GM19043 (cell line): ENCODE data around the gene C19orf38.

Experiments used
- ATAC-seq: cut with Tn5 transposase; IDR thresholded peaks from one replicate; pipeline ENCODE4 v1.9.1; 2021; ENCODE audit warnings: low read depth; ENCODE audit not compliant: unreplicated experiment

C19orf38 gene

GRCh38 chr19:10895920-10896319 lies 47.7 kb downstream of the C19orf38 start:
- no peak for ATAC-seq

DNA sequence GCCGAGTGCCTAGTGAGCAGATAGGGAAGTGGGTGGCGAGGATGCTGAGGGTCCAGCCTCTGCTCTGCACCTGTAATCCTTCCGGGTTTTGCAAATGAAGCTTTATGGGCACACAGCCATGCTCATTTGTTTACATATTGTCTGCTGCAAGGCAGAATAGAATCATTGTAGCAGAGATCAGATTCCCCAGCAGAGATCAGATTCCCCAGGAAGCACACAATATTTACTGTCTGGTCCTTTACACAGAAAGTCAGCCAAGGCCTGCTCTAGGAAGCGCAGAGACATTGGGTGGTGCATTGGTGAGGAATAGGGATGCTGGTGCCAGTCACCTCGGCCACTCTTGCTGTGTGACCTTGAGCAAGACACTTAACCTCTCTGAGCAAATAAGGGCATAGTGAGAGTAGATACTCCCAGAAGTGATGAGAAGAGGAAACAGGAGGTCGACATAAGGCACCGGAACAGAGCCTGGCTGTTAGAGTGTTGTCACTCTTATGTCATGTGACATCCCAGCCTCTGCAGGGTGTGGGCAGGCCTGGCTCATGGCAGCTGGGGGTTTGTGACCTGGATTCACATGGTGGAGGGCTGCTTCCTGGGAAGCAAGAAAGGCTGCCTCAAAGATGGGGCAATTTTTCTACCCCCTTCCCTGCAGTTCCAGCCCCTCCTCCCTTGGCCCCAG lies 48.8 kb downstream of the C19orf38 start:
- ATAC-seq: no peak

DNA sequence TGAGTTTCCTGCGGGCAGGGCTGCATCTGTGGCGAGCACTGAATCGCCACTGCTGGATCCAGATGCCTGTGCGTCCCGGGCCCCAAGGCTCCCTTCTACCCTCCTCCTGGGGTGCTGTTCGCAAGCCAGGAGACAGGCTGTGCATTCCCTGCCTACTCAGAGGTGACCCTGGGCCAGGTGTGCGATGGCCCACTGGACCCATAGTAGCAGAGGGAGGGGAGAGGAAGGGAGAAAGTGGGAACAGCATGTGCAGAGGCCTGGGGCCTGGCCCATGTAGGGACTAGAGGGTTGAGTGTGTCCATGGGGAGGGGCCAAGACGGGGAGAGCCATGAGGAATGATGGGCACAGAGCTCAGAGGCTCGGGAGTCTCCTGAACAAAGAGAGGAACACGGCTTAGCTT lies 50.4 kb downstream of the C19orf38 start:
- no peak for ATAC-seq

DNA sequence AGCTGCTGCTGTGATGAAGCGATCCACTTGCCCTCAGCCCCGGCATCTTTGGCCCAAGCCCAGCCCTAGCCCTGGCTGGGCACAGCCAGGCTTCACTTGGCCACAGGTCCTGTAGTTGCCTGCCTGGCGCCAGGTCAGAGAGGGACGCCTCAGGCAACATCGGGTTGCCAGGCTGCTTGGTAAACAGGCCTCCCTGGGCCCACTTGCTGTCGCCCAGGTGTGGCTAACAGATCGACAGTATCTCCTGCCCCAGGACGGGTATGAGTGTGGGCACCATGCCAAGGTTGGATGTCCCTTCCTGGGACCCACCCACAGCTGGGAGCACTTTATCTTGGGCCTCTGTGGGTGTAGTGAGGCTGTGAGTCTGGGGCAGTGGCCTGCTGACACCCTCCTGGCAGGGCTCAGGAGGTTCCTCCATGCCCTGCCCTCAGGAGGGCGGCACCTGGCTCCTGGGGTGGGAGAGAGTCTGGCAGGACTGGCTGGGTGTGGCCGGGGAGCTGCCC lies 51.0 kb downstream of the C19orf38 start:
- ATAC-seq: no peak

DNA sequence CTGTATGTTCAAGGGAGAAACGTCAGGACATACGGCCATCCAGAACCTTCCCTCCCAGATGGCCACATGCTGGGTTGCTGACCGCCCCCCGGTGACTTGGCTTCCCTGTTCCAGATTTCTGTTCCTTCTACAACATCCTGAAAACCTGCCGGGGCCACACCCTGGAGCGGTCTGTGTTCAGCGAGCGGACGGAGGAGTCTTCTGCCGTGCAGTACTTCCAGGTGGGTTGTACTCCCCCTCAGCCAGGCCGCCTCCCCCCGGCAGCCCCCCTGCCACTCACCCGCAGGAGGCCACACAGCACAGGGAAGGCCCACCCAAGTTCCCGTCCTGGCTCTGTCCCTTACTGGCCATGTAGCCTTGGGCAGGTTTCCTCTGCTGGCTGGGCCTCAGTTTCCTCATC lies 59.7 kb downstream of the C19orf38 start:
- no peak for ATAC-seq

GRCh38 chr19:10908380-10908960 lies 60.3 kb downstream of the C19orf38 start:
- ATAC-seq: no peak

- no peak for ATAC-seq
Measured at GRCh38 chr19:10911579-10912363, 63.6 kb downstream of the C19orf38 start.

GRCh38 chr19:10912619-10913018 lies 64.4 kb downstream of the C19orf38 start:
- no peak for ATAC-seq

GRCh38 chr19:10913716-10914340 lies 65.6 kb downstream of the C19orf38 start:
- ATAC-seq: no peak

DNA sequence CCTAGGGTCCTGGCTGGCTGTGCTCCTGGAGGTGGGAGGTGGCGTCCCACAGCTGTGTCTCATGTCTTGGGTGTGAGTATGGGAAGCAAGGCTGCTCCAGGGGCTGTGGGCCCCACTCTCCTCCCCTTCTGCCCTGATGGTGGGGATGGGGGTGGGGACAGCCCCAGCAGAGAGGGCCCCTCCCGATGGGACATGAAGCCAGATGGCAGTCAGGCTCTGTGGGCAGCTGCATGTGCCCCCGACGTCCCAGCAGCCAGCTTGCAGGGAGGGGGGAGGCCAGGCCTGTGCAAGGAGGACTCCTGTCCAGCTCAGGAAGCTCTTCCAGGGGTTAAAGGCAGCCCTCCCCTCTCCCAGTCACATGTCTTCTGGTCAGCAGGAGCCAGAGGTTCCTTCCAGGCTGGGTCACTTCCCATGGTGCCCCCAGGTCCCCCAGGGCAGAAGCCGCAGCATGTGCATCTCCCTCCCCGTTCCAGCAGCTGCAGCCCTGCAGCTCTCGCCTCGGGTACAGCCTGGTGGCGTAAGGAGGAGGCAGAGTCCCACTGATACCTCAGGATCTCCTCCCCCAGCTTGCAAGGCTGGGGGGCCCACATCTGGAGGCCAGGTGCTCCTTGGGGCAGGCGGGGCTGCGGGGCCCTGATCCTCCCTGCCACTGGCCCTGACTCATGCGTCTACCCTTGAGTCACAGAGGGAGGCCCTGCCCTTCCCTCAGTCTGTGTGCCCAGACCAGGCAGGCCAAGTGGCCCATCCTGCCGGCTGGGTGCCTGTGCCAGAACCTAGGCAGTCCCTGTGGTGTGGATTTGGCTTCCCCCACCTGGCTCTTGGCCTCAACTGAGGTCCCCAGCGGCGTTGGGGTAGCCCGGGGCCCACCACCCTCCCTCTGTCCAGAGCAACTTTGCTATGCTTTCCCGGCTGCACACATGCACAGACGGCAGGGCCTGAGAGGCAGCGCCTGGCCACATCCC lies 67.2 kb downstream of the C19orf38 start:
- ATAC-seq: no peak

GRCh38 chr19:10916602-10917001 lies 68.4 kb downstream of the C19orf38 start:
- no peak for ATAC-seq

DNA sequence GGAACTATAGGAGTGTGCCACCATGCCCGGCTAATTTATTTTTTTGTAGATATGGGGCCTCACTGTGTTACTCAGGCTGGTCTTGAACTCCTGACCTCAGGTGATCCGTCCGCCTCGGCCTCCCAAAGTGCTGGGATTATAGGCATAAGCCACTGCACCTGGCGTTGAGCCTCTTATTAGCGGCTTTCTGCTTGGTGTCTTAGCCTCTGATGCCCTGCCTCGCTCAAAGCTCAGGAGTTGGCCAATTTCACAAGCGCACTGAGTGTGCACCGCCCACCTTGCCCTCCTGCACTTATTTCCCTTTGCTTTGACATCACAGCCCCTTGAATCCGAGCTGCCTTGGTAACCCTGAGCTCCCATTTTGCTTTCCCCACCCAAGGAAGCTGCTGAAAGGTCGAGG lies 70.1 kb downstream of the C19orf38 start:
- no peak for ATAC-seq
